Measurements from ENCODE around the gene SAP30BP. TPM values are rescaled to one million over a fixed set of nuclear protein-coding genes. Genes with fewer than 3 reads are reported as not detected.

Gene SAP30BP
- total and polyA plus RNA-seq, 2 of the 13 experiments (the other 11 are each of a cell fraction or from before 2014, with no cell fraction given), result 67.7 to 99.4 TPM

DNA sequence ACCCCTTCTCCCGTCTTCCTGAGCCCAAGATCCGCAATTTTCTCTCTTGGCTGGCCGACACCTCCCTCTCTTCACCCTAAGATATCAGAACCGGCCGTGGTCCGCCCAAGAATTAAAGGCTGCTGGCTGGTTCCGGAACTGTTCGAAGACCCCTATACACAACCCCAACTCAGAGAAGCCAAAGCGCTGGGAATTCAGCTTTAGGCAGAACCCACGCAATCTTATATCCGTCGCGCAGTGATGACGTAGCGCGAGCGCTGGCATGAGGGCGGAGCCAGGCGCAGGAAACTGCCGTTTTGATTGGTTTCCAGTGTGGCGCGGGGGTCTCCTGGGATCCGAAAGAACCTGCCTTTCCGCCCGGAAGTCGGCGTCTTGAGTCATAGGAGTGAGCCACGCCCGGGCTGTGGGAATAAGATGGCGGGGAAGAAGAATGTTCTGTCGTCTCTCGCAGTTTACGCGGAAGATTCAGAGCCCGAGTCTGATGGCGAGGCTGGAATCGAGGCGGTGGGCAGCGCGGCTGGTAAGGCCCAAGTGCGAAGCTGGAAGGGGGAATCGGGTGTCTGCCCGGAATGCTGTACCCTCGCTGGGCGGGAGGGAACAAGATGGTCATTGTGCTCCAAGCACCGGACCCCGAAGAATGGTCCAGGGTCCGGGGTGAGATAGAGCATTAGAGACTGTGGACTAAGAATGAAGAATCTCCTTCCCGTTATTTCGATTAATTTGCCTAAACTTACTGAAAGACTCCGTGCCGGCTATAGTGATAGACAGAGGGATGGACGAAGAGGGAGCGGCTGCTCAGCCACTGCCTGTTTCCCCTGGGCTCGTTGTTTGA, at the start of gene SAP30BP, which contains the start of gene RECQL5 (continued):
- TF ChIP-seq ZNF225 (CRISPR knock-in tag; IDR thresholded peaks at IDR 0.05), result peak; percentile 24; the same call in 1 of the 2 replicates
- no peak for TF ChIP-seq ZC3H13 (CRISPR knock-in tag; IDR thresholded peaks at IDR 0.05)
- TF ChIP-seq PCBP2 (optimal IDR thresholded peaks at IDR 0.05; ENCODE audit: low read depth, low read length, poor library complexity, severe bottlenecking), result no peak
- TF ChIP-seq ZZZ3 (CRISPR knock-in tag; IDR thresholded peaks at IDR 0.05; ENCODE audit: borderline replicate concordance), result peak; percentile 82; the same call in 1 of the 2 replicates
- TF ChIP-seq FIP1L1 (IDR thresholded peaks at IDR 0.05; ENCODE audit: borderline replicate concordance, insufficient read depth, low read depth, low read length), result 0 out of 2 replicates have a peak, but pooled peaks have one; percentile 22
- peak; percentile 72 for TF ChIP-seq ZNF563 (CRISPR knock-in tag; IDR thresholded peaks at IDR 0.05)
- TF ChIP-seq, protein P1, sequence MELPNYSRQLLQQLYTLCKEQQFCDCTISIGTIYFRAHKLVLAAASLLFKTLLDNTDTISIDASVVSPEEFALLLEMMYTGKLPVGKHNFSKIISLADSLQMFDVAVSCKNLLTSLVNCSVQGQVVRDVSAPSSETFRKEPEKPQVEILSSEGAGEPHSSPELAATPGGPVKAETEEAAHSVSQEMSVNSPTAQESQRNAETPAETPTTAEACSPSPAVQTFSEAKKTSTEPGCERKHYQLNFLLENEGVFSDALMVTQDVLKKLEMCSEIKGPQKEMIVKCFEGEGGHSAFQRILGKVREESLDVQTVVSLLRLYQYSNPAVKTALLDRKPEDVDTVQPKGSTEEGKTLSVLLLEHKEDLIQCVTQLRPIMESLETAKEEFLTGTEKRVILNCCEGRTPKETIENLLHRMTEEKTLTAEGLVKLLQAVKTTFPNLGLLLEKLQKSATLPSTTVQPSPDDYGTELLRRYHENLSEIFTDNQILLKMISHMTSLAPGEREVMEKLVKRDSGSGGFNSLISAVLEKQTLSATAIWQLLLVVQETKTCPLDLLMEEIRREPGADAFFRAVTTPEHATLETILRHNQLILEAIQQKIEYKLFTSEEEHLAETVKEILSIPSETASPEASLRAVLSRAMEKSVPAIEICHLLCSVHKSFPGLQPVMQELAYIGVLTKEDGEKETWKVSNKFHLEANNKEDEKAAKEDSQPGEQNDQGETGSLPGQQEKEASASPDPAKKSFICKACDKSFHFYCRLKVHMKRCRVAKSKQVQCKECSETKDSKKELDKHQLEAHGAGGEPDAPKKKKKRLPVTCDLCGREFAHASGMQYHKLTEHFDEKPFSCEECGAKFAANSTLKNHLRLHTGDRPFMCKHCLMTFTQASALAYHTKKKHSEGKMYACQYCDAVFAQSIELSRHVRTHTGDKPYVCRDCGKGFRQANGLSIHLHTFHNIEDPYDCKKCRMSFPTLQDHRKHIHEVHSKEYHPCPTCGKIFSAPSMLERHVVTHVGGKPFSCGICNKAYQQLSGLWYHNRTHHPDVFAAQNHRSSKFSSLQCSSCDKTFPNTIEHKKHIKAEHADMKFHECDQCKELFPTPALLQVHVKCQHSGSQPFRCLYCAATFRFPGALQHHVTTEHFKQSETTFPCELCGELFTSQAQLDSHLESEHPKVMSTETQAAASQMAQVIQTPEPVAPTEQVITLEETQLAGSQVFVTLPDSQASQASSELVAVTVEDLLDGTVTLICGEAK (IDR thresholded peaks at IDR 0.05), result peak; percentile 20; the same call in 1 of the 2 replicates
- TF ChIP-seq, protein P1 (CRISPR knock-in tag; IDR thresholded peaks at IDR 0.05), result 0 out of 2 replicates have a peak, but pooled peaks have one; percentile 33
- peak; percentile 98 for TF ChIP-seq SAP130 (CRISPR knock-in tag; IDR thresholded peaks at IDR 0.05; ENCODE audit: low read depth)
- TF ChIP-seq CC2D1A (CRISPR knock-in tag; IDR thresholded peaks at IDR 0.05), result 0 out of 2 replicates have a peak, but pooled peaks have one; percentile 4
- TF ChIP-seq, protein P2, sequence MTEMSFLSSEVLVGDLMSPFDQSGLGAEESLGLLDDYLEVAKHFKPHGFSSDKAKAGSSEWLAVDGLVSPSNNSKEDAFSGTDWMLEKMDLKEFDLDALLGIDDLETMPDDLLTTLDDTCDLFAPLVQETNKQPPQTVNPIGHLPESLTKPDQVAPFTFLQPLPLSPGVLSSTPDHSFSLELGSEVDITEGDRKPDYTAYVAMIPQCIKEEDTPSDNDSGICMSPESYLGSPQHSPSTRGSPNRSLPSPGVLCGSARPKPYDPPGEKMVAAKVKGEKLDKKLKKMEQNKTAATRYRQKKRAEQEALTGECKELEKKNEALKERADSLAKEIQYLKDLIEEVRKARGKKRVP (CRISPR knock-in tag; IDR thresholded peaks at IDR 0.05), result peak in 1 of 2 experiments; percentile 76; a peak in 2 of 4 replicates
- peak; percentile 39; the same call in 1 of the 2 replicates for TF ChIP-seq EEA1 (CRISPR knock-in tag; IDR thresholded peaks at IDR 0.05; ENCODE audit: borderline replicate concordance)
- TF ChIP-seq ZNF264 (CRISPR knock-in tag; IDR thresholded peaks at IDR 0.05), result peak; percentile 65; the same call in 1 of the 2 replicates
- peak; percentile 92; the same call in 1 of the 2 replicates for TF ChIP-seq PCBP1 (IDR thresholded peaks at IDR 0.05; ENCODE audit: borderline replicate concordance, low read depth, low read length)
- TF ChIP-seq ZNF10 (CRISPR knock-in tag; IDR thresholded peaks at IDR 0.05; ENCODE audit: borderline replicate concordance, low read depth), result no peak
- TF ChIP-seq ZBTB25 (CRISPR knock-in tag; IDR thresholded peaks at IDR 0.05), result 0 out of 2 replicates have a peak, but pooled peaks have one; percentile 15
- TF ChIP-seq CHD2 (IDR thresholded peaks at IDR 0.05; ENCODE audit: low read depth, low read length), result 0 out of 2 replicates have a peak, but pooled peaks have one; percentile 9
